Measurements from ENCODE around the gene ZMAT3.
"Not testable (repeated sequence)": the region's sequence is repeated elsewhere in the genome, so short reads cannot be mapped to it uniquely, and the experiment has no call there.

Gene ZMAT3

GRCh38 chr3:179068779-179069530 lies 2.7 kb downstream of the ZMAT3 start:
- DNase-seq (ENCODE audit: low spot score), result peak; percentile 63

GRCh38 chr3:179067839-179068238 lies 3.8 kb downstream of the ZMAT3 start:
- no peak for DNase-seq (ENCODE audit: low spot score)

- no peak for DNase-seq (ENCODE audit: low spot score)
These were observed 4.3 kb downstream of the ZMAT3 start for GRCh38 chr3:179067291-179067690.

- no peak for DNase-seq (ENCODE audit: low spot score)
These were observed 7.6 kb downstream of the ZMAT3 start for GRCh38 chr3:179063945-179064560.

GRCh38 chr3:179056326-179056725 lies 15.3 kb downstream of the ZMAT3 start:
- no peak for DNase-seq (ENCODE audit: low spot score)

- DNase-seq (ENCODE audit: low spot score), result not testable (repeated sequence)
These were observed 17.0 kb downstream of the ZMAT3 start for GRCh38 chr3:179054565-179054964.

GRCh38 chr3:179046497-179047353 lies 24.9 kb downstream of the ZMAT3 start:
- no peak for DNase-seq (ENCODE audit: low spot score)

GRCh38 chr3:179045719-179046402 lies 25.7 kb downstream of the ZMAT3 start:
- no peak for DNase-seq (ENCODE audit: low spot score)

- DNase-seq (ENCODE audit: low spot score), result not testable (repeated sequence)
These were observed 32.7 kb downstream of the ZMAT3 start for GRCh38 chr3:179038899-179039251.

- no peak for DNase-seq (ENCODE audit: low spot score)
These were observed 33.3 kb downstream of the ZMAT3 start for GRCh38 chr3:179038216-179038898.

GRCh38 chr3:179037351-179037750 lies 34.3 kb downstream of the ZMAT3 start:
- no peak for DNase-seq (ENCODE audit: low spot score)

- no peak for DNase-seq (ENCODE audit: low spot score)
These were observed 34.8 kb downstream of the ZMAT3 start for GRCh38 chr3:179036626-179037300.

GRCh38 chr3:179036226-179036625 lies 35.4 kb downstream of the ZMAT3 start:
- DNase-seq (ENCODE audit: low spot score), result no peak

- DNase-seq (ENCODE audit: low spot score), result no peak
These were observed 36.4 kb downstream of the ZMAT3 start for GRCh38 chr3:179035232-179035631.

GRCh38 chr3:179033304-179033657 lies 38.3 kb downstream of the ZMAT3 start:
- DNase-seq (ENCODE audit: low spot score), result not testable (repeated sequence)

- not testable (repeated sequence) for DNase-seq (ENCODE audit: low spot score)
These were observed 38.9 kb downstream of the ZMAT3 start for GRCh38 chr3:179032454-179033303.

GRCh38 chr3:179029096-179029495 lies 42.5 kb downstream of the ZMAT3 start:
- no peak for DNase-seq (ENCODE audit: low spot score)

- no peak for DNase-seq (ENCODE audit: low spot score)
These were observed 43.2 kb downstream of the ZMAT3 start for GRCh38 chr3:179028408-179028807.

- DNase-seq (ENCODE audit: low spot score), result no peak
These were observed 44.2 kb downstream of the ZMAT3 start for GRCh38 chr3:179027326-179027900.

GRCh38 chr3:179026636-179027035 lies 45.0 kb downstream of the ZMAT3 start:
- DNase-seq (ENCODE audit: low spot score), result no peak
